ENCODE data around the gene DIAPH1.
A peak's percentile ranks its signal among the peaks of the same experiment; 100 is the strongest.

DIAPH1 gene

DNA sequence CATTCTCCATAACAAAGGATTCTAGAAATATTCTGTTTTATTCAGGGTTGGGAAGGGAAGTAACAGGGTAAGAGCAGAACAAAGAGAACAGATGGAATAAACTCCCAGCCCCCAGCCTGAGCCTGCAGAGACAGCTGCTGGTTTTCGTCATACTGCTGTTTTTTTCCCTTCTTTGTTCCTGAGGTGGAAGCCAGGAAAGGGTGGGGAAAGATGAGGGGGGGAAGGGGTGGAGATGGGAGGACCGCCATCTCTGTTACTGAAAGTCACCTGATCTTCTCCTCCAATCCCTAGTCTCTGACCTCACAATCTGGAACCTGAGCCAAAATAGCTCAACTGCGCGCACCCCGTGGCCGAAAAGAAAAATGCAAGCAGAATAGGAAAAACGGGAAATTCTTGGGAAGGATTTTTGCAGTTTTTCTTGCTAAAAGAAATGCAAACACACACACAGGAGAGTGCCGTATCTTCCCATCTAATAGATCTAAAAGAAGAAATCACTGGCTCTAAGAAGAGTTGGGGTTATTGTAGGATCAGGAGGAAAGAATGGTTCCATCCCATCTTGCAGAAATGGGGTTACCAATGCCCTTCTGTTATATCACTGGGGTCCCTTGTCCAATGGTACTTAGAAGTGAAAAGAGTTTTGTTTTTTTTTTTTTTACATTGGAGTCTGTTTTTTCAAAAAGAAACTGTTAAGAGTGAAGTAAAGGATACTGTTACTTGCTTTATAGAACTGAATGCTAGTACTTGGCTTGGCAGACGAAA lies 57.9 kb downstream of the DIAPH1 start:
- no peak for DNase-seq (ENCODE audit: low read depth)

DNA sequence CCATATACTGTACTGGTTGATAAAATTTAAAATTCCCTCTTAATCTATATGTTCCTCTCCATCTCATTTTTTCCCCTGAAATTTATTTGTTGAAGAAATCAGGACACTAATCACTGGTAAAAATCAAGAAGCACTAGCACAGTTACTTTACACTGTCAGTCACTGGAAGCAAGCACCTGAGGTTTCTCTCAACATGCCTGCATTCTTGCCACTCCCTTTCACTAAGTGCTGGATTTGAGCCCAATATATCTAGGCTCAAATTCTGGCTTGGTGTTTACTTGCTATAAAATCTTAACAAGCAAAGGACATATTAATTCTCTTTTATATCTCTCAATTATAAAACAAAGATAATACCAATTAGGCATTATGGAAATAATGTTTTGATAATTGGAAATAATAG lies 58.6 kb downstream of the DIAPH1 start:
- no peak for DNase-seq (ENCODE audit: low read depth)

DNA sequence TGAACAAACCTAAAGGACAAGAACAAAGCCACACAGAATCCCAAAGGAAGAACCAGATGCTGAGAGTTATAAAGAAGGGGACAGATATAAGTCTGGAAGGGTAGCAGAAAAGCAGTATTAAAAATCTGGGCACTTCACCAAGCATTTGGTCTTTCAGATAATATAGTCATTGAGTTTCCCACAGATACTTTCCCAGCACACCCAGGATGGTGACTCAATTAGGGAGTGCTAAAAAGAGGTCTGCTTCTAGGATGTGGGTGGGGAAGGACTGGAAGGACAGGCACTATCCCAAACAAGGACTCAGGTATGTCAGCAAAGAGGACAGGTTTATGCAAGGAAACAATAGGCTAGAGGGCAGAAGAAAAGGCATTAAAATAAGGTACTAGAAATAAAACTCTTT lies 59.3 kb downstream of the DIAPH1 start:
- no peak for DNase-seq (ENCODE audit: low read depth)

DNA sequence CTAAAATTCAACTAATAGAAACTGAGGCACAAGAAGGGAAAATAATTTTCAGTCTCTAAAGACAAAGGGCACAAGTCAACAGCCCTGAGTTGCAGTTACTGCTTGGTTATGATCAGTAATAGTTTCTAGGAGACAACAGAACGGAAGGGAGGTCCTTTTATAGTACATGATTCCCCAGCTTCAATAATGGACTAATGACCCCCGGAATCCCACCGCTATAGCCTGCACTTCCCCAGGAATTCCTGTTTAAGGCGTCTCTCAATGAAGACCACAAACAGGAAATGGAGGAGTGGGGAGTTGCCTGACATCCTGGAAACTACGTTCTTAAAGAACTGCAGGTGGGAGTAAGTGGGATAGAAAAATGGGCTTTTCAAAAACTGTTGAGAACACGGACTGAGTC lies 60.6 kb downstream of the DIAPH1 start:
- DNase-seq (ENCODE audit: low read depth) = no peak

DNA sequence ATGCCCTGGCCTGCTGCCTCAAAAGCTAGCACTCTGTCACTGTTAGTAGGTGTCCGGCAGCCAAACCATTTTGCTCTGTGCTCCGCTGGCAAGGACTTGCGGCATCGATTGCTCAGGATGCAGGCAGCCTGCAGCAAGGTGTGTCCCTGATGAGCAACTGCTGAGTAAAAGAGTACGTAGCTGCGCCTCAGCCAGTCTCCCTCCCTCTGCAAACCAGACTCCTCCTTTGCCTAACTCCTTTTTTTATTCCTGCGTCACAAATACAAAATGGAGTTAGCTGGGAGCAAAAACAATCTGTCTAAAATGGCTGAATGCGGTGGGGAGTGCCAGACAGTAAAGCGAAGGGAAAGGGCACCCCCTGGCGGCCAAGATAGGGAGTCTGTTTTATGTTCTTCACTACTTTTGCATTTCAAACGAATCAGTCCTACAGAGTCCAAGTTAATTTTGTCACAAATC lies 61.1 kb downstream of the DIAPH1 start:
- DNase-seq (ENCODE audit: low read depth) = peak; percentile 69

DNA sequence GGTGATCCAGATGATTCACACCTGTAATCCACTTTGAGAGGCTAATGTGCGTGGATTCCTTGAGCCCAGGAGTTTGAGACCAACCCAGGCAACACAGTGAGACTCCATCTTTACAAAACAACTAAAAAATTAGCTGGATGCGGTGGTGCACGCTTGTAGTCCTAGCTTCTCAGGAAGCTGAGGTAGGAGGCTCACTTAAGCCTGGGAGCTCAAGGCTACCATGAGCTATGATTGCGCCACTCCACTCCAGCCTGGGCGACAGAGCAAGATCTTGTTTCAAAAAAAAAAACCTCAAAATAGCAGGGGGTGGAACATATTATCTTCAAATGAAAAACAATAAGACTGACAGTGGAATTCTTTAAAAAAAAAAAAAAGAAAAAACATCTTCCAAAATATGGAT lies 70.9 kb downstream of the DIAPH1 start:
- no peak for DNase-seq (ENCODE audit: low read depth)

DNA sequence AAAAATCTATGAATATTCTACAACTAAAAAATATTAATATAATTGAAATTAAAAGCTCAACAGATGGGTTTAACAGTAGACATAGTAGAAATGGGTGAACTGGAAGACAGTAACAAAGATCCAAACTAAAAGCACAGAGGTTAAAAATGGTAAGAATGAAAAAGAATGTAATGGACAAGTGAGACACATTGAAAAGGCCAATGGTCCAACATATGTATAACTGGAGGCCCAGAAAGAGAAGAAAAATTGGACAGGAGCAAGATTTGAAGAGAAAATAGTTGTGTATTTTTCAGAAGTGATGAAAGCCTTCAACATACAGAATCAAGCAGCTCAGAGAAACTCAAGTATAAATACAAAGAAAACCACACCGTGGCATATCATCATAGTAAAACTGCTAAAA lies 71.3 kb downstream of the DIAPH1 start:
- DNase-seq (ENCODE audit: low read depth) = no peak

DNA sequence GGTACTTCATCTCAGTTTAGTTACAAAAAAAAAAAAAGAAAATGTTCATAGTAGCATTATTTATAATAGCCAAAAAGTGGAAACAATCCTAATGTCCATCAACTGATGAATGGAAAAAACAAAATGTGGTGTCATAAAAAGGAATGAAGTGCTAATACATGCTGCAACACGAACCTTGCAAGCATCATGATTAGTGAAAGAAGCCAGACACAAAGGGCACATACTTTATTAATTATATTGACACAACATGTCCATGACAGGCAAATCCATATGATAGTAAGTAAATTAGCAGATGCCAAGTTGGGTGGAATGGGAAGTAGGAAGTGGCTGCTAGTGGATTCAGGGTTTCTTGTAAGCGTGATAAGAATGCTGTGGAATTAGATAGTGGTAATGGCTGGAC lies 75.7 kb downstream of the DIAPH1 start:
- DNase-seq (ENCODE audit: low read depth) = no peak

DNA sequence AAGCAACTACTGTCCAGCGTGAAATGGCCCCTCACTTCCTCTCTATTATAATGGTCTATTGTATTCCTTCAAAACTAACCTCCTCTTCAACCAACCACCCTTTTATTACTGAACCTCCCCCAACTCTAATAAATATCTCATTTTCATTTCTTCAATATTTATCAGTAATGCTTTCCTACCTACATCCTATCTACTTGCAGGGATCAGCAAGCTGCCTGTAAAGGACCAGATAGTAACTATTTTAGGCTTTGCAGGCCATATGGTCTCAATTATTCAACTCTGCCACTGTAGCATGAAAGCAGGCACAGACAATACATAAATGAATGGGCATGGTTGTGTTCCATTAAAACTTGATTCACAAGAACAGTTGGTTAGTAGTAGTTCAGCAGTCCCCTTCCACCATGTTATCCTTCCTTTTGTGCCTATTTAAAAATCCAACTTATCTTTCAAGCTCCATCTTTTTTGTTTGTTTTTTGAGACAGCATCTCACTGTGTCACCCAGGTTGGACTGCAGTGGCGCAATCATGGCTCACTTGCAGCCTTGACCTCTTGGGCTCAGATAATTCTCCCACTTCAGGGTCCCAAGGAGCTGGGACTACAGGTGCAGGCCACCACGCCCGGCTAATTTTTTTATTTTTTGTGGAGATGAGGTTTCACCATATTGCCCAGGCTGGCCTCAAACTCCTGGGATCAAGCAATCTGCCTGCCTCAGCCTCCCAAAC lies 84.1 kb downstream of the DIAPH1 start:
- no peak for DNase-seq (ENCODE audit: low read depth)

DNA sequence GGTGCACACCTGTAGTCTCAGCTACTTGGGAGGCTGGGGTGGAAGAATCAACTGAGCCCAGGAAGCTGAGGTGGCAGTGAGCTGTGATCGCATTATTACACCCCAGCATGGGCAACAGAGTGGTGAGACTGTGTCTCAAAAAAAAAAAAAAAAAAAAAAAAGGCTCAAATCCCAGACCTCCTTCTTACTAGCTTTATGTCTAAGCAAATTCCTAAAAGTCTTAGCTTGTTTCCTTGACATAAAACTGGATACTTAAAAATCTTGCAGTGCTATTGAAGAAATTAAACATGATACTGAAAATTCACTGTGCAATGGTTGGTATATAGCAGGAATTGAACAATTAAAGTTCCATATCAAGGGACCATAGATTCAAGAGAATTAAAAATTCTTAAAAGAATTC lies 84.9 kb downstream of the DIAPH1 start:
- no peak for DNase-seq (ENCODE audit: low read depth)

DNA sequence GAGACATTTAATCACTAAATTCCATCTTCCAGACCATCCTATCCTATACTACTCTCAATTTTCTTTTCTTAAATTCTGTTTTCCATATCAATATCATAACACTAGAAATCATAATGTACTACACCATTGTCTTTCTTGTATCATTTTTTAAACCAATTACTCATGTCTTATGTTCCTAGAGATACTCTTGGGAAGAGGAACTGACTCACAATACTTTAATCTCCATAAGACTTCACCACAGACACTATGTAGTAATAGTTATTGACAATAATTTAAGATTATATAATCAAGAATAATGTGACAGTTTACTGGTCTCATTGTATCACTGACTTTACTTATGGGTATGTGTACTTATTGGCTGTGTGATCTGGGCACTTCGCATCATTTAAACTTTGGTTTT lies 86.1 kb downstream of the DIAPH1 start:
- no peak for DNase-seq (ENCODE audit: low read depth)

DNA sequence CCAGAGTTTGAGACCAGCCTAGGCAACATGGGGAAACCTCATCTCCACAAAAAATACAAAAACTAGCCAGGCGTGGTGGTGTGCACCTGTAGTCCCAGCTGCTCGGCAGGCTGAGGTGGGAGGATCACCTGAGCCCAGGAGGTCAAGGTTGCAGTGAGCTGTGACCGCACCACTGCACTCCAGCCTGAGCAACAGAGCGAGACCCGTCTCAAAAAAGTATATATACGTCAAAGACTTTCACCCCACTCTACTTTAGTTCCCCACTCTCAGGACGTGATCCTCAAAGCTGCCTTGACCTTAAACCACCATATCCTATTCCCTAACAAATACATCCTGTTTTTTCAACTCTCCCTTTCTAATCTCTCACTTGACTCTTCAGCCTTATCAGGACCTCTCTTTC lies 88.9 kb downstream of the DIAPH1 start:
- DNase-seq (ENCODE audit: low read depth) = no peak

DNA sequence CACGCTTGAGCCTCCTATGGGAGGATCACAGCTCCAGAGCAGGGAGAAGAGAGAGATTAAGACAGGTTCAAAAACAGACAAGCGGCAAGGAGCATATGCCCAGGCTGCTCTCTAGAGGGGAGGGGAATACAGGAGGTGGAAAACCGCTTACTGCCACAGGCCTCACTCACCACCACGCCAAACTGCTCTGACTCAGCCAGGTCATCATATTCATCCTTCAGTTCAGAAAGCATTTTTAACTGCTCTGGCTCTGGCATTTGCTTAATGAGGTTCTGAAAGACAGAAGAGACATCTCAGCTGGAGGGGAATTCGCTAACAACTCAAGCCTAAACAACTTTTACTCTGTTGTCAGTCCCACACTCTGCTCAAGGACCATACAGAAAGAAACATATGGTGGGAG lies 89.8 kb downstream of the DIAPH1 start:
- no peak for DNase-seq (ENCODE audit: low read depth)

DNA sequence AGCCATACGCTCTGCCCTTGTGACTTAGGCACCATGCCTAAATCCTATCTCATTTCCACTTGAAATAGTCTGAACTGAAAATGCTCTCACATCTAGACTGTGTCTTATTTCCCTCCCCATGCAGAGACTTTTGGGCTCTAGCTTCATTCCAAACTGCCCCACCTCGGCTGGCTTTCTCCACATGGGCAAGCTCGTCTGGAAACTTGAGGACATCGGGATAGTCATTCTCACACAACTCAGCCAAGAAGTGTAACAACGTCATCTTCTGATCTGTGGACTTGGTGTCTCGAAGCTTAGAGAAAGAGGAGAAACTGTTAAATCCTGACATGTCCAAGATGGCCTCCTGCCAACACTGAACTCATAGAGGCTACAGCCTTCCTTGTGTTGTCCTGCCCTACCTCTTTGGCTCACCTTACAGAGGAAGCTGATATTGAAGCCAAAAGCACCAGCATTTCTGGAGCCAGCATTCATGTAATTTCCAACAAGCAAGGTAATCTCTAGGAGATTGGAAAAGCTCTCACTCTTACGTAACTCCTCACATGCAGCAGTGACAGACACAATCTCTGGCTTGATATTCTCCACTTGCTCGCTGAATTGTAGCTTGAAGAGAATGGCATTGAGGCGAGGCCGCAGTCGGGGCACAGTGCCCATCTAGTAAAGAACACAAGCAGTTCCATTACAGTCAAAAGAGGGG lies 90.4 kb downstream of the DIAPH1 start:
- DNase-seq (ENCODE audit: low read depth) = no peak

DNA sequence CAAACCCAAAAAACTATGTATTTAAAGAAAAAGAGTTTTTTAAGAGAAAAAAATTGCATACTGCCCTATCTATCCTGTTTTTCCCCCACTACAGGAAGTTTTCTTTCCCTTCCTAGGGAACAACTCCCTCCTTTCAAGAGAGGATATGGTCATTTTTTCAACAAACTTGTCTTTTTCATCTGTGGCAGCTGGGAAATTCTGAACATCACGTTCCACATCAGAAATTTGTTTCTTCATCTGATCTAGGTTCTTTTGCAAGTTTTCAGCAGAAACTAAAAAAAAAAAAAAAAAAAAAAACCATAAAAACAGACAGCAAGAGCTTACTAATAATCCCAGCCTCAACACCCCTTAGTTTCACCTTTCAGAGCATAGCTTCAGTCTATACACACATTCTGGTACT lies 91.4 kb downstream of the DIAPH1 start:
- no peak for DNase-seq (ENCODE audit: low read depth)

DNA sequence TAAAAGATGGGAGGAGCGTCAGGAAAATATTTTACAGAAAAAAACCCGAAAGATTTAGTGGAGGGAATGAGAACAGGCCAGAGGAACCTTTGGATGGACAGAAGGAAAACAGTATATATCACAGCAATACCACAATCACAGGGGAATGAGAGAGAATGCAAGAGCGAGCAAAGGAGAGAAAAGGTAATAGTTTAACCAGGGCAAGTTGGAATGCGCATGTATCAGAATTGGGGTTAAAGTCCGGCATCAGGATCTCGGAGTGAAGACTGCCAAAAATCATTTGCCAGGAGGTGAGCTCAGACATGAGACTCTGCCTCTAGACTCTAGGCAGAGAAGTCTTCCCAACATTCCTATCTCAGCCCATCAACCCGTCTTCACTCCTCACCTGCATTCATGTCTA lies 93.1 kb downstream of the DIAPH1 start:
- no peak for DNase-seq (ENCODE audit: low read depth)

DNA sequence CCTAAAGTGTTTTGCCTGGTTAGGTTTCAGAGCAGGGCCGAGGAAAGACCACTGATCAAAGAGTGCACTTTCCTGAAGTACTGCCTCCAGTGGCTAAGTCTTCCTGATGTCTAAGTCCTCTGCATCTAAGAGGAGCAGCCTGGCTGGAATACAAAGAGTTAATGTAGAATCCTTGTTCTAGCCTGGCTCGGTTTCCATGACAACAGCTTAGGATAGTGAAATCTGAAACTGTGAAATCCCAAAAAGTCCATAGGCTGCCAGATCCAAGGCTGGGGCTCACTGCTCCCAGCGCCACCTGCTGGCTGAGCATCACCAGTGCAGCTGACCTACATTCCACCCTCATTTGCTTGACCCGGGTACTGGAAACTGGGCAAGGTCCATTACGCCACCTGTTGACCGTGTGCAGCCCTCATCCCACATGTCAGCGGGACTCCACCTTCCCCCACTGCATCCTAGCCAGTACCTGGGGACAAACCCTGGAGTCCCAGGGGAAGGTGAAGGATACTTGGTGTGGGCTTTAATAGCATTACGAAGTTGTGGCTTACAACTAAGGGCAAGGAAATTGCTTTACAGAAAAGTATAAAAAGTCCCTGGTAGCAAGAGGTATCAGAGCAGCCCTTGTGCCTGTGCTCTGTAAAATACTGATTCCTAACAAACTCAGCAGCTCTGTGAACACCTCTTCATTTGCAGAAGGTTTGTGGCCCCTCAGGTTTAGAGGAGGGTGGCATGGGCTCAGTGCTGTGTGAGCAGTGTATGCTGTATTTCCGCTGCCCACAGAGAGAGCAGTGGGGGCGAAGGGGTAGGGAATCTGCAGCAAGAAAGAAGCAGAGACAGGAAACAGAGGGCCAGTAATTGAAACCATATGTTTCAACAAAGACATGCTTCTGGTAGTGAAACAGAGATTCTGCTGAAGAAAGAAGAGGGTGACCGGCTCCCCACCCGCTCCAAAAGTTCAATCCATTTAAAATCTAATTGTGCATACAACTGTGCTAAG lies 93.9 kb downstream of the DIAPH1 start:
- peak; percentile 28 for DNase-seq (ENCODE audit: low read depth)

DNA sequence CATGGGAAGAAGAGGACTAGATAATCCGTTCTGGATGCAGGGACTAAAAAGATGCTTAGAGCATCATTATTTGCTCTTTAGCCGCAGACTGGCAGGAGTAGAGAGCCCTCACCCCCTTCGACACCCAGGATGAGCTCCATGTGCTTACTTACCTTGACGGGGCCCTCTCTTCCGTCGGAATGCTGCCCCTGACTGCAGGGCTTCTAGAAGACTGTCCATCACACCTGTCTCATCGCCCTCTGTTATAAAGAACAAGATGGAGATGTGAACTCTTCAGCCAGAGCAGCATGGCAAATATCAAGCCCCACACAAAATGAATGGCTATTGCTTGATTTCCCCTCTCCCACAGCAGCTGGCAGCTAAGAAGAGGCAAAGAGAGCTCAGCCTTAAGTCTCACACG lies 94.8 kb downstream of the DIAPH1 start:
- no peak for DNase-seq (ENCODE audit: low read depth)

DNA sequence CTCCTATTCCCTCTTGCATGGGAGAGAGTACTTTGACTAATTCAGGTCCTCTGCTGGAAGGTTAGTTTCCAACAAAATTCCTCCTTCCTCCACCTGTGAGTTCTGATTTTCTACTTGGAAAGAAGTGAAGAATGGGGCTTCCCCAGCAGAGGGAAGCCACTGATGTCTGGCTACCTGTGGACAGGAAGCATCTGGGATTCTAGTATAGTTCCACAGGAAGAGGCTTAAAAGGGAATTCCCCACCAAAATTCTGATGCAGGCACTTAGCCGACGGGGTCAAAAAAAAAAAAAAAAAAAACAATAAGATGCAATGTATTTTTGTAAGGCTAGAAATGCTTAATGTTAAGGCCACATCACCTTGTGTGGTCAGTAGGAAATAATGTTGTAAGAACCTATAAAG lies 96.5 kb downstream of the DIAPH1 start:
- DNase-seq (ENCODE audit: low read depth) = no peak

DNA sequence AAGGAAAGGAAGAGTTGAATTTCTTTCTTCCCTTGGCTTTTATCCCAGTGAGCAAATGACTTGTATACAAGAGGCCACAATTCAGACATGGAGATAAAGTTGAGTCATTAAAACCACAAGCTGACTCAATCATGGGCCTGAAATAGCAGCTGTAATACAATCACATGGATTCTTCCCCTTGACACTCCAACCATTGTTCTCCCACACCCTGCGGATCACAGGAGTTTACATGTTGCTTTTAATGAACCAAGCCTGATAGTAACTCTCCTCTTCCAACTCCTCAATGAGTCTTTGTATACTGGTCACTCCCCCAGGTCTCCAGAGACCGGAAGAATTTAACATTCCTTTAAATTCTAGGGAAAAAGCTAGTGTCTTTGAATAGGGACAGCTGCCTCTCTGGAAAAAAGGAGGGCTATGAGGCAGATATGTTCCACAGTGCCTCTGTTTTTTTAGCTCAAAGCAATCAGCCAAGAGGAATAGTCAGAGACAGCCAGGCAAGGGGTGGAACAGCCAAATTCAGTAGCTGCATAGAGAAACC lies 97.5 kb downstream of the DIAPH1 start:
- no peak for DNase-seq (ENCODE audit: low read depth)
